C4-2B (cell line): ENCODE measurements around the gene PPCDC.

Experiments used
- CTCF ChIP-seq: fragments of 450-650 bp; conservative IDR thresholded peaks from 2 replicates; pipeline ENCODE4 v1.5.1; 2017; ENCODE audit warnings: mild to moderate bottlenecking
- ZFX ChIP-seq: fragments of 450-650 bp; IDR thresholded peaks from 2 replicates; pipeline ENCODE4 v1.6.1; 2017

GRCh38 chr15:75037685-75038084 lies 14.3 kb downstream of the PPCDC start:
- TF ChIP-seq CTCF: no peak
- no peak for TF ChIP-seq ZFX
